Measurements from ENCODE around the gene TRPM3. TPM values are rescaled to one million over a fixed set of nuclear protein-coding genes. Genes with fewer than 3 reads are reported as not detected.

The TRPM3 gene
- total RNA-seq, 1 donor from 2014 or later: 0.15 TPM

- intact Hi-C loops (cut with DNase I): no loop called here
- no peak for ATAC-seq
These were observed 180.2 kb downstream of the TRPM3 start for GRCh38 chr9:70941191-70941590.

DNA sequence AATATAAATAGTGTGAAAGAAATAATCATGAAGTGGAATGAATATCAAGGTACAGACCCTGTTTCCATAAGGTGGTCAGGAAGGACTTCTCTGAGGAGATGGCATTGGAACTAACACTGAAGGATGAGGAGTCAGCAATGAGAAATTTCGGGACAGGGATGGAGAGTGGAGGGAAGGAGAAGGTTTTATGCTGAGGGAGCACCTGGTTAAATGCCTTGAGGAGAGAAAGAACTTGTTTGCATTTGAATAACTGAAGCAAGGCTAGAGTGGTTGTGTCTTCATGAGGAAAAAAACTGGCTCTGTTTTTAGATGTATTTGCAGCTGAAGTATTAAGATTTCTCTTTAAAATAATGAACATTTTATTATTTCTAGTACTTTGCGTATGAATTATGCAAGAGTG is 180.8 kb downstream of the TRPM3 start:
- H3K27ac ChIP-seq: no peak overlapping the region
- ATAC-seq: no peak
- TF ChIP-seq, protein P1, sequence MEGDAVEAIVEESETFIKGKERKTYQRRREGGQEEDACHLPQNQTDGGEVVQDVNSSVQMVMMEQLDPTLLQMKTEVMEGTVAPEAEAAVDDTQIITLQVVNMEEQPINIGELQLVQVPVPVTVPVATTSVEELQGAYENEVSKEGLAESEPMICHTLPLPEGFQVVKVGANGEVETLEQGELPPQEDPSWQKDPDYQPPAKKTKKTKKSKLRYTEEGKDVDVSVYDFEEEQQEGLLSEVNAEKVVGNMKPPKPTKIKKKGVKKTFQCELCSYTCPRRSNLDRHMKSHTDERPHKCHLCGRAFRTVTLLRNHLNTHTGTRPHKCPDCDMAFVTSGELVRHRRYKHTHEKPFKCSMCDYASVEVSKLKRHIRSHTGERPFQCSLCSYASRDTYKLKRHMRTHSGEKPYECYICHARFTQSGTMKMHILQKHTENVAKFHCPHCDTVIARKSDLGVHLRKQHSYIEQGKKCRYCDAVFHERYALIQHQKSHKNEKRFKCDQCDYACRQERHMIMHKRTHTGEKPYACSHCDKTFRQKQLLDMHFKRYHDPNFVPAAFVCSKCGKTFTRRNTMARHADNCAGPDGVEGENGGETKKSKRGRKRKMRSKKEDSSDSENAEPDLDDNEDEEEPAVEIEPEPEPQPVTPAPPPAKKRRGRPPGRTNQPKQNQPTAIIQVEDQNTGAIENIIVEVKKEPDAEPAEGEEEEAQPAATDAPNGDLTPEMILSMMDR (IDR thresholded peaks at IDR 0.05): no peak
- H3K27me3 ChIP-seq (ENCODE audit: low read depth): no peaks in the 10 kb centered on the region
- no peaks in the 10 kb centered on the region for H3K4me1 ChIP-seq
- intact Hi-C loops (cut with DNase I): no loop called here
- DNase-seq: no peak
- no peak overlapping the region for H3K4me3 ChIP-seq
- H3K36me3 ChIP-seq: no peaks in the 10 kb centered on the region
- no peaks in the 10 kb centered on the region for H3K9me3 ChIP-seq

More at GRCh38 chr9:70941191-70941590, 180.2 kb downstream of the TRPM3 start:
- H3K4me1 ChIP-seq: no peaks in the 10 kb centered on the region
- H3K4me3 ChIP-seq: no peak overlapping the region
- no peak for DNase-seq
- H3K27me3 ChIP-seq (ENCODE audit: low read depth): no peaks in the 10 kb centered on the region
- H3K36me3 ChIP-seq: no peaks in the 10 kb centered on the region
- TF ChIP-seq, protein P1 (IDR thresholded peaks at IDR 0.05): no peak
- no peak overlapping the region for H3K27ac ChIP-seq
- no peaks in the 10 kb centered on the region for H3K9me3 ChIP-seq

DNA sequence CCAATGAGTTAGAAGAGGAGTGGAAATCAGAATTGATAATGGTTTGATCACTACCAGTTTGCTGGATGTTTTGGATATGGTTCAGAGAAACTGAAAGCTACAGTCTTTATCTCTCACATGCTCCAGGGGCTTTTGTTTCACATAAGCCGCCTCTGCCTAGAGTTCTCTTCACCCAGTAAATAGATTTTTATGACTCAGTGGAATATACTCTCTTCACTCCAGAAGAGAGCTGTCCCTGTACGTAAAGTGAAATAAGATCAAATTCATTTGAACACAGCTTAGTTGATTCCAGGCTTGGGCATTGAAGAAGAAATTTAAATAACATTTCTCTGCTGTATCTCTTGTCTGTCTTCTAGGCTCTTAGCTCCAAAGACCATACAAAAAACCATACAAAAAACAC is 184.9 kb downstream of the TRPM3 start:
- intact Hi-C loops (cut with DNase I): no loop called here
- ATAC-seq (no peak), DNase-seq (no peak)
- Histone ChIP-seq H3K9me3 (no peaks in the 10 kb centered on the region), H3K27ac (no peak overlapping the region), H3K27me3 (ENCODE audit: low read depth) (no peaks in the 10 kb centered on the region), H3K4me3 (no peak overlapping the region), H3K4me1 (no peaks in the 10 kb centered on the region), H3K36me3 (no peaks in the 10 kb centered on the region)
- TF ChIP-seq, protein P1 (IDR thresholded peaks at IDR 0.05): no peak

- ATAC-seq: no peak
- no peaks in the 10 kb centered on the region for H3K27me3 ChIP-seq (ENCODE audit: low read depth)
- H3K9me3 ChIP-seq: no peaks in the 10 kb centered on the region
- intact Hi-C loops (cut with DNase I): no loop called here
- no peak overlapping the region for H3K27ac ChIP-seq
- H3K4me3 ChIP-seq: no peak overlapping the region
- no peaks in the 10 kb centered on the region for H3K4me1 ChIP-seq
- no peak for DNase-seq
- no peaks in the 10 kb centered on the region for H3K36me3 ChIP-seq
- TF ChIP-seq, protein P1 (IDR thresholded peaks at IDR 0.05): no peak
These were observed 185.6 kb downstream of the TRPM3 start for GRCh38 chr9:70935856-70936255.

GRCh38 chr9:70934642-70935041 is 186.8 kb downstream of the TRPM3 start:
- Histone ChIP-seq H3K27ac (no peak overlapping the region), H3K4me1 (no peaks in the 10 kb centered on the region), H3K4me3 (no peak overlapping the region), H3K27me3 (ENCODE audit: low read depth) (no peaks in the 10 kb centered on the region), H3K9me3 (no peaks in the 10 kb centered on the region), H3K36me3 (no peaks in the 10 kb centered on the region)
- ATAC-seq (no peak), DNase-seq (no peak)
- intact Hi-C loops (cut with DNase I): no loop called here
- TF ChIP-seq, protein P1 (IDR thresholded peaks at IDR 0.05): no peak

DNA sequence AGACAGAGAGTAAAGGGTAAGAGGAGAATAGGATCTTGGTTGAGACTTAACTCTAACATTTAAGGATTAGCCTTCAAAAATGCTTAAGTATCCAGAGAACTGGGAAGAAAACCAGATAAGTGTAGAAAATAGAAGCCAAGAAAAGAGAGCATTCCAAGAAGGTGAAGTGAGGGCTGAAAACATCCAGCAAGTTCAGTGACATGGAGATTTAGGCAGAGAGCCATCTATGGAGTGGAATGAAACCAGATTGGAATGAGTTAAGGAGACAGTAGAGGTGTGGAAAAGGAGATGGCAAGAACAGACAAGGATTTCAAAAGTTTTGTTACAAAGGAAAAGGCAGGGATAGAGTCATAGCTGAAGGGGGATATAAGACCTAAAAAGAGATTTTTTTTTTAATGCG is 188.1 kb downstream of the TRPM3 start:
- no peaks in the 10 kb centered on the region for H3K4me1 ChIP-seq
- DNase-seq (no peak), ATAC-seq (no peak)
- no peaks in the 10 kb centered on the region for H3K36me3 ChIP-seq
- no peaks in the 10 kb centered on the region for H3K27me3 ChIP-seq (ENCODE audit: low read depth)
- intact Hi-C loops (cut with DNase I): no loop called here
- H3K4me3 ChIP-seq: no peak overlapping the region
- no peaks in the 10 kb centered on the region for H3K9me3 ChIP-seq
- TF ChIP-seq, protein P1 (IDR thresholded peaks at IDR 0.05): no peak
- H3K27ac ChIP-seq: no peak overlapping the region
